Measurements from ENCODE around the gene SECTM1.

SECTM1 gene

GRCh38 chr17:82297280-82297713, 36.3 kb downstream of the SECTM1 start:
- TF ChIP-seq POU6F1 (CRISPR knock-in tag; IDR thresholded peaks at IDR 0.05; ENCODE audit: borderline replicate concordance, low read depth) (no peak), SNAI2 (CRISPR knock-in tag; IDR thresholded peaks at IDR 0.05) (no peak), GLIS3 (CRISPR knock-in tag; IDR thresholded peaks at IDR 0.05) (no peak), ZFP3 (CRISPR knock-in tag; IDR thresholded peaks at IDR 0.05) (no peak), PATZ1 (CRISPR knock-in tag; IDR thresholded peaks at IDR 0.05; ENCODE audit: borderline replicate concordance) (no peak), CREB5 (CRISPR knock-in tag; IDR thresholded peaks at IDR 0.05; ENCODE audit: low read depth) (no peak), ZFP30 (CRISPR knock-in tag; IDR thresholded peaks at IDR 0.05) (no peak), ESRRG (CRISPR knock-in tag; IDR thresholded peaks at IDR 0.05) (no peak), ZNF565 (CRISPR knock-in tag; conservative IDR thresholded peaks at IDR 0.05; ENCODE audit: low read depth) (no peak), CSDC2 (CRISPR knock-in tag; IDR thresholded peaks at IDR 0.05) (no peak), TSHZ2 (CRISPR knock-in tag; IDR thresholded peaks at IDR 0.05) (no peak)
- ATAC-seq, result no peak

- no peak for ATAC-seq
- TF ChIP-seq OSR1 (CRISPR knock-in tag; IDR thresholded peaks at IDR 0.05) (no peak), TCF4 (CRISPR knock-in tag; IDR thresholded peaks at IDR 0.05; ENCODE audit: borderline replicate concordance) (no peak), ZNF70 (CRISPR knock-in tag; IDR thresholded peaks at IDR 0.05) (no peak), ARNTL (CRISPR knock-in tag; IDR thresholded peaks at IDR 0.05; ENCODE audit: borderline replicate concordance, low read depth) (no peak)
These were observed 36.9 kb downstream of the SECTM1 start for GRCh38 chr17:82296511-82297279.

GRCh38 chr17:82295472-82295814, 38.1 kb downstream of the SECTM1 start:
- TF ChIP-seq TOX (CRISPR knock-in tag; IDR thresholded peaks at IDR 0.05; ENCODE audit: borderline replicate concordance) (no peak), ZNF8 (CRISPR knock-in tag; IDR thresholded peaks at IDR 0.05) (no peak), ARNTL (CRISPR knock-in tag; IDR thresholded peaks at IDR 0.05; ENCODE audit: borderline replicate concordance, low read depth) (no peak), GLIS3 (CRISPR knock-in tag; IDR thresholded peaks at IDR 0.05) (no peak), CREB5 (CRISPR knock-in tag; IDR thresholded peaks at IDR 0.05; ENCODE audit: low read depth) (no peak), CSRNP3 (CRISPR knock-in tag; IDR thresholded peaks at IDR 0.05) (no peak), TCF4 (CRISPR knock-in tag; IDR thresholded peaks at IDR 0.05; ENCODE audit: borderline replicate concordance) (no peak), ISL1 (CRISPR knock-in tag; IDR thresholded peaks at IDR 0.05) (no peak)
- ATAC-seq, result no peak
